Calu3 (cell line): ENCODE measurements around the gene MPO. TPM values are rescaled to one million over a fixed set of nuclear protein-coding genes. Genes with fewer than 3 reads are reported as not detected.

Source experiments
- BruUV-seq: library from RNA; stranded (reverse); fragments of 400-500 nt; replicated peaks from 2 replicates; lab custom pipeline; 2021; lab: Mats Ljungman, UMichigan
- CTCF ChIA-PET: fragments of 300-600 bp; sonication (Branson Sonifier 250); formaldehyde crosslinking; loops from one replicate; lab custom pipeline; 2022; ENCODE audit warnings: antibody characterized with exemption; lab: Charles Lee
- DNase-seq: peaks from one replicate; pipeline ENCODE4 v3.0.0; 2022
- H3K27ac Mint-ChIP-seq: one replicate; pipeline ENCODE4 v1.8.0; 2022; ENCODE audit warnings: mixed read lengths; ENCODE audit not compliant: unreplicated experiment
- H3K27me3 Mint-ChIP-seq: one replicate; pipeline ENCODE4 v1.8.0; 2022; ENCODE audit warnings: mixed read lengths; ENCODE audit not compliant: unreplicated experiment
- H3K36me3 Mint-ChIP-seq: one replicate; pipeline ENCODE4 v1.8.0; 2022; ENCODE audit warnings: mild to moderate bottlenecking, moderate library complexity, mixed read lengths; ENCODE audit not compliant: insufficient read depth, unreplicated experiment
- H3K4me1 Mint-ChIP-seq: one replicate; pipeline ENCODE4 v1.8.0; 2022; ENCODE audit warnings: mild to moderate bottlenecking, low read depth, mixed read lengths; ENCODE audit not compliant: unreplicated experiment
- H3K4me3 Mint-ChIP-seq: one replicate; pipeline ENCODE4 v1.8.0; 2022; ENCODE audit warnings: mild to moderate bottlenecking, low read depth, moderate library complexity, mixed read lengths; ENCODE audit not compliant: unreplicated experiment
- H3K9me3 Mint-ChIP-seq: one replicate; pipeline ENCODE4 v1.8.0; 2022; ENCODE audit warnings: low read depth, mixed read lengths; ENCODE audit not compliant: unreplicated experiment
- intact Hi-C: fragments of 100-400 bp; cut with micrococcal nuclease; formaldehyde crosslinking; loops from one replicate; pipeline ENCODE4 v1.10.0; 2022; ENCODE audit not compliant: unreplicated experiment
- total RNA-seq: library from RNA; stranded (reverse); gene quantifications from 2 replicates; pipeline ENCODE4 v1.2.3, GENCODE V29; 2022
- TF ChIP-seq, protein P1 (sequence below): fragments of 200-600 bp; IDR thresholded peaks from one replicate; pipeline ENCODE4 v1.8.0; 2022; ENCODE audit warnings: antibody characterized with exemption; ENCODE audit not compliant: unreplicated experiment

Gene MPO
- total RNA-seq, 1 experiment from 2014 or later: not detected

DNA sequence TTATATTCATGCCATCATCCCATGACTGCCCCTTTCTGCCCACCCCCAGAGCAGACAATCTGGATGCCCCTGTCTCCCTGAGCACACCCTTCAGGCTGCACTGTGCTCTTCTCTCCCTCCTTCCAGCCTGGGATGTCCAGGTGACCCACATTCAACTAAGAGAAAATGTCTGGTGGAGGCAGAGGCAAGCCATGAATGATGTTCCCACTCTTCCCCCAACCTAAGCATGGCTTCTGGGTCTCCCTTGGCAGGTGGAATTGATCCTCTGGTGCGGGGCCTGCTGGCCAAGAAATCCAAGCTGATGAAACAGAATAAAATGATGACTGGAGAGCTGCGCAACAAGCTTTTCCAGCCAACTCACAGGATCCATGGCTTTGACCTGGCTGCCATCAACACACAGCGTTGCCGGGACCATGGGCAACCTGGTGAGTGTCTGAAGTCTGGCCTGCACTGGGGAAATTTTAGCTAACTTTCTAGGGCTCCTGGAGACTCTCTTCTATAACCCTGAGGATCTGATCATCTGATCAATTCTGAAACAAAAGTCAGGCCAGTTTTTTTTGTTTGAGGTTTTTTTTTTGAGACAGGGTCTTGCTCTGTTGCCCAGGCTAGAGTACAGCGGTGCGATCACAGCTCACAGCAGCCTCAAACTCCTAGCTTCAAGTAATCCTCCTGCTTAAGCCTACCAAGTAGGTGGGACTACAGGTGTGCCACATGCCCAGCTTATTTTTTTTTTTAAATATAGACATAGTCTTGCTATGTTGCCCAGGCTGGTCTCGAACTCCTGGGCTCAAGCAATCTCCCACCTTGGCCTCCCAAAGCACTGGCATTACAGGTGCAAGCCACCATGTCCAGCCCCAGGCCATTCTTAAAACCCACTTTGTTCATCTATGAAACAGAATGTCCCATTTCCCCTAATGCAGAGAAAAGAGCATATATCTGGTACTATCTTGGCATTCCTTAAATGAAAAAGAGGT is 14.5 kb downstream of the MPO start:
- CTCF ChIA-PET: no interaction called here

DNA sequence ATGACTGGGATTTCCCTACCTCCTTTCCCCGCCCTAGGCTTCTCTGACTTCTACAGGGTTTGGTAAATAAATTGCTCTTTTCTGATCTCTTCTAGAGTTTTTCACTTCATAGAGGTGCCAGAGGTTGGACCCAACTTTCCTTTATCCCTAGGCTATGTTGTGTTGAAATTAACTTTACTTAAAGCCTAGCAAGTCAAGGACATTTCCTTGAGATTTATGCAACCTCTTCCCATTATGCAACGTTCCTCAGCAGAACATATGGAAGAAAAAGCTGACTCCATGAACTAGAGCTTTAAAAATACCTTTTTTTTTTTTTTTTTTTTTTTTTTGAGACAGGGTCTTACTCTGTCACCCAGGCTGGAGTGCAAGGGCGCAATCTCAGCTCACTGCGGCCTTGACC is 15.5 kb downstream of the MPO start:
- TF ChIP-seq, protein P1, sequence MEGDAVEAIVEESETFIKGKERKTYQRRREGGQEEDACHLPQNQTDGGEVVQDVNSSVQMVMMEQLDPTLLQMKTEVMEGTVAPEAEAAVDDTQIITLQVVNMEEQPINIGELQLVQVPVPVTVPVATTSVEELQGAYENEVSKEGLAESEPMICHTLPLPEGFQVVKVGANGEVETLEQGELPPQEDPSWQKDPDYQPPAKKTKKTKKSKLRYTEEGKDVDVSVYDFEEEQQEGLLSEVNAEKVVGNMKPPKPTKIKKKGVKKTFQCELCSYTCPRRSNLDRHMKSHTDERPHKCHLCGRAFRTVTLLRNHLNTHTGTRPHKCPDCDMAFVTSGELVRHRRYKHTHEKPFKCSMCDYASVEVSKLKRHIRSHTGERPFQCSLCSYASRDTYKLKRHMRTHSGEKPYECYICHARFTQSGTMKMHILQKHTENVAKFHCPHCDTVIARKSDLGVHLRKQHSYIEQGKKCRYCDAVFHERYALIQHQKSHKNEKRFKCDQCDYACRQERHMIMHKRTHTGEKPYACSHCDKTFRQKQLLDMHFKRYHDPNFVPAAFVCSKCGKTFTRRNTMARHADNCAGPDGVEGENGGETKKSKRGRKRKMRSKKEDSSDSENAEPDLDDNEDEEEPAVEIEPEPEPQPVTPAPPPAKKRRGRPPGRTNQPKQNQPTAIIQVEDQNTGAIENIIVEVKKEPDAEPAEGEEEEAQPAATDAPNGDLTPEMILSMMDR: no peak
- intact Hi-C loops: no loop called here
- no peaks in the 10 kb centered on the region for H3K9me3 Mint-ChIP-seq
- peaks cover 98% of the 10 kb centered on the region for H3K27me3 Mint-ChIP-seq
- CTCF ChIA-PET: interaction anchor here (0.6 kb wide), 1 partner anchor 46 kb away, joined by 6 read pairs; no protein-coding TSS in a partner anchor
- BruUV-seq: no TSS peak
- no peak for DNase-seq
- no peaks in the 10 kb centered on the region for H3K4me1 Mint-ChIP-seq
- H3K4me3 Mint-ChIP-seq: no peak overlapping the region
- H3K27ac Mint-ChIP-seq: no peak overlapping the region
- H3K36me3 Mint-ChIP-seq: no peaks in the 10 kb centered on the region

More for the DNA sequence above, 14.5 kb downstream of the MPO start:
- TF ChIP-seq, protein P1: no peak
- Mint-ChIP-seq H3K36me3 (no peaks in the 10 kb centered on the region), H3K4me3 (no peak overlapping the region), H3K9me3 (no peaks in the 10 kb centered on the region), H3K27me3 (peaks cover 90% of the 10 kb centered on the region), H3K4me1 (no peaks in the 10 kb centered on the region), H3K27ac (no peak overlapping the region)
- intact Hi-C loops: no loop called here
- no TSS peak for BruUV-seq
- DNase-seq: no peak

DNA sequence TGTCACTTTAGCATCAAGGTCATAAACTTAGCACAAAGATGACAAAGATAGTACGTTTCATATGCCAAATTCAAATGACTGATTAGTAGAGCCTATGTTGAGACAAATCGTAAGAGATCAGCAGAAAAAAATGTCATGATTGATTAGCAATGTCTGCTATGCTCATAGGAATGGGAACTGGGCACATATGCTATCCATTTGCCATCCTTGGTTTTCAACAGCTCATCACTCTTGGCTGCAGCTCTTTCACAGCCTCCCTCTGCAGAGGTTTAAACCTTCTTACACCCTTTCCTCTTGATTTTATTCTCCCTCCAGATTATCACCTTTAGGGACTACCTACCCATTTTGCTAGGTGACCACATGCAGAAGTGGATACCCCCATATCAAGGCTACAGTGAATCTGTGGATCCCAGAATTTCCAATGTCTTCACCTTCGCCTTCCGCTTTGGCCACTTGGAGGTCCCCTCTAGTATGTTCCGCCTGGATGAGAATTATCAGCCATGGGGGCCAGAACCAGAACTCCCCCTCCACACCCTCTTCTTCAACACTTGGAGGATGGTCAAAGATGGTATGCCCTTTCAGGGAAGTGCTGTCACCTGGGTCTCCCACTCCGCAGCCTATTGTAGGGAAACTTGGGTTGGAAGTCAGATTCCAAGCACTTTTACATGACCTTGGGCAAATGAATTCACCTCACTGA is 16.2 kb downstream of the MPO start:
- H3K27me3 Mint-ChIP-seq: peaks cover 98% of the 10 kb centered on the region
- no peak overlapping the region for H3K27ac Mint-ChIP-seq
- intact Hi-C loops: no loop called here
- no peak for DNase-seq
- CTCF ChIA-PET: interaction anchor here (0.6 kb wide), 1 partner anchor 45 kb away, joined by 6 read pairs; no protein-coding TSS in a partner anchor
- no peaks in the 10 kb centered on the region for H3K4me1 Mint-ChIP-seq
- TF ChIP-seq, protein P1: no peak
- H3K9me3 Mint-ChIP-seq: no peaks in the 10 kb centered on the region
- no peaks in the 10 kb centered on the region for H3K36me3 Mint-ChIP-seq
- no peak overlapping the region for H3K4me3 Mint-ChIP-seq
- BruUV-seq: no TSS peak

DNA sequence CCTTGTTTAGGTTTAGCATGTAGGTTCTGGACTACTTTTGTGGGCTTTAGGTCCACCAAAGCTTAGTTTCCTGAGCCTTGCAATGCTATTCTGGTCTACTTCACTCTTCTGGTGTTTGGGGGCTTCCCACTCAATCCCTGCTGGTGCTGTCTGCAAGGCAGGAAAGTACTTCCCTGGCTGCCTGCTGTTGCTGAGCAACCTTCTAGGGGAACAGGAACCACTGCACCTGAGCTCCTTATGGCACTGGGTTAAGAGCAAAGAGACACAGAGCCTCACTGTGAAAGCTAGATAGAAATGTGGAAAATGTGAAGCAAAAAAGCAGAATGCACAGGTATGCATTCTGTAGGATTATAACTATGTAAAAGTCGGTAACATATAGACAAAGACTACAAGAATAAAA is 17.0 kb downstream of the MPO start:
- Mint-ChIP-seq H3K4me3 (no peak overlapping the region), H3K27me3 (peaks cover 98% of the 10 kb centered on the region), H3K9me3 (no peaks in the 10 kb centered on the region), H3K36me3 (no peaks in the 10 kb centered on the region), H3K27ac (no peak overlapping the region), H3K4me1 (no peaks in the 10 kb centered on the region)
- TF ChIP-seq, protein P1: no peak
- CTCF ChIA-PET: no interaction called here
- intact Hi-C loops: no loop called here
- DNase-seq: no peak
- no TSS peak for BruUV-seq
